Fibroblast of villous mesenchyme (primary cell): ENCODE measurements around the gene RPS6KL1. TPM values are rescaled to one million over a fixed set of nuclear protein-coding genes. Genes with fewer than 3 reads are reported as not detected.

Experiments
- DNase-seq: peaks from one replicate; pipeline ENCODE4 v3.0.0-alpha.2; 2010; ENCODE audit warnings: low read depth
- H3K4me3 ChIP-seq: 2 replicates; pipeline ENCODE4 v1.5.1; 2011; ENCODE audit warnings: low read depth, mild to moderate bottlenecking, low read length
- CTCF ChIP-seq: IDR thresholded peaks from 2 replicates; pipeline ENCODE4 v1.5.1; 2012; ENCODE audit warnings: low read depth, mild to moderate bottlenecking, low read length; ENCODE audit not compliant: insufficient read depth
- total RNA-seq: library from RNA; depleted of rRNA; stranded (reverse); fragments of >200 nt; gene quantifications from 2 replicates; pipeline ENCODE4 v1.2.3, GENCODE V29; 2012

The RPS6KL1 gene
- total RNA-seq, 1 donor, result 2.2 TPM

GRCh38 chr14:74898083-74898482, 25.0 kb downstream of the RPS6KL1 start:
- DNase-seq, result no peak
- no peak for TF ChIP-seq CTCF

GRCh38 chr14:74897642-74898041, 25.4 kb downstream of the RPS6KL1 start:
- no peak for DNase-seq
- H3K4me3 ChIP-seq, result no peak overlapping the region
- TF ChIP-seq CTCF, result no peak

More at GRCh38 chr14:74898083-74898482, 25.0 kb downstream of the RPS6KL1 start:
- H3K4me3 ChIP-seq, result no peak overlapping the region

GRCh38 chr14:74896400-74896799, 26.7 kb downstream of the RPS6KL1 start:
- no peak for TF ChIP-seq CTCF
- no peak for DNase-seq
- H3K4me3 ChIP-seq, result no peak overlapping the region

- TF ChIP-seq CTCF, result no peak
- no peak for DNase-seq
- no peak overlapping the region for H3K4me3 ChIP-seq
Observed at GRCh38 chr14:74893614-74894091, 29.4 kb downstream of the RPS6KL1 start.

GRCh38 chr14:74892745-74893144, 30.3 kb downstream of the RPS6KL1 start:
- no peak for TF ChIP-seq CTCF
- no peak overlapping the region for H3K4me3 ChIP-seq

GRCh38 chr14:74891870-74892269, 31.2 kb downstream of the RPS6KL1 start:
- H3K4me3 ChIP-seq, result no peak overlapping the region
- DNase-seq, result peak; percentile 63
- TF ChIP-seq CTCF, result no peak

More at GRCh38 chr14:74892745-74893144, 30.3 kb downstream of the RPS6KL1 start:
- no peak for DNase-seq

GRCh38 chr14:74890262-74890661, 32.8 kb downstream of the RPS6KL1 start:
- TF ChIP-seq CTCF, result no peak
- H3K4me3 ChIP-seq, result no peak overlapping the region

More at GRCh38 chr14:74890262-74890661, 32.8 kb downstream of the RPS6KL1 start:
- DNase-seq, result no peak
